Activated effector memory CD4-positive, alpha-beta T cell treated with anti-CD3 and anti-CD28 coated beads, Interleukin-2, amount 50 U/mL, for 16 hours (primary cell): ENCODE data around the gene SSH3.

Experiments
- DNase-seq: peaks from one replicate; pipeline ENCODE4 v3.0.0-alpha.2; 2020

SSH3 gene

DNA sequence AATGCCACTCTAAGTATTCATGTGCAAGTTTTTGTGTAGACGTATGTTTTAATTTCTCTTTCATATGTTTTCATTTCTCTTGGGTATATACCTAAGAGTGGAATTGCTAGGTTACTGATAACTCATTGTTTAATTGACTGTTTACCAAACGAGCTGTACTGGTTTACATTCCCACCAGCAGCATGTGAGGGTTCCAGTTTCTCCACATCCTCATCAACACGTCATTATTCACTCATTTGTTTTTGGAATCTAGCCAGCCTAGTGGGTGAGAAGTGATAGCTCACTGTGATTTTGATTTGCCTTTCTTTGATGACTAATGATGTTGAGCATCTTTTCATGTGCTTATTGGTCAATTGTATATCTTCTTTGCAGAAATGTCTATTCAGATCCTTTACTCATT lies 10.2 kb upstream of the SSH3 start:
- DNase-seq, result no peak

DNA sequence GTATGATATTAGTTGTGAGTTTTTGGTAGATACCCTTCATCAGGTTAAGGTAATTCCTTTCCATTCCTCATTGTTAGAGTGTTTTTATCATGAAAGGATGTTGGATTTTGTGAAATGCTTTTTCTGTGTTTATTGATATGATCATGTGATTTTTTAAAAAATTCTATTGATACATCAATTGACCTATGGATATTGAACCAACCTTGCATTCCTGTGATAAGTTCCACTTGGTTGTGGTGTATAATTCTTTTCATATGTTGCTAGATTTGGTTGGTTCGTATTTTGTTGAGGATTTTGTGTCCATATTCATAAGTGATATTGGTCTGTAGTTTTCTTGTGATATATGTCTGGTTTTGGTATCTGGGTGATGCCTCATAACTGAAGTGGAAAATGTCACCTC lies 7.5 kb upstream of the SSH3 start:
- DNase-seq, result no peak

DNA sequence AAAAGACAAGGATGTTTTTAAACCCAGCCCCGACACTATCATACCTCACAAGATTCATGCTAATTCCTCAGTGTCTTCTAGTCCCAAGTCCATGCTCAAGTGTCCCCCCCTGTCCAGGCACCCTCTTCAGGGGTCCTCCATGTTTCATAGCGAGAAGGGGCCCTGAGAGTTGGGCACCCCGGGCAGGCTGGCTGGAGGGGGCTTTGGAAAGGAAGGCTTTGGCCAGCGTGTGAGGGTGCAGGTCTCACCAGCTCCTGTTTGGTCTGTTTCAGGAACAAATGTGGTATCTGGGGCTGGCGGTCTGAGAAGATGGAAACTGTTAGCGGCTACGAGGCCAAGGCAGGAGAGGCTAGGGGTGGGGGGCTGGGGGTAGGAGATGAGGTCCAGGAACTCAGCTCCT lies 4.5 kb upstream of the SSH3 start:
- no peak for DNase-seq

DNA sequence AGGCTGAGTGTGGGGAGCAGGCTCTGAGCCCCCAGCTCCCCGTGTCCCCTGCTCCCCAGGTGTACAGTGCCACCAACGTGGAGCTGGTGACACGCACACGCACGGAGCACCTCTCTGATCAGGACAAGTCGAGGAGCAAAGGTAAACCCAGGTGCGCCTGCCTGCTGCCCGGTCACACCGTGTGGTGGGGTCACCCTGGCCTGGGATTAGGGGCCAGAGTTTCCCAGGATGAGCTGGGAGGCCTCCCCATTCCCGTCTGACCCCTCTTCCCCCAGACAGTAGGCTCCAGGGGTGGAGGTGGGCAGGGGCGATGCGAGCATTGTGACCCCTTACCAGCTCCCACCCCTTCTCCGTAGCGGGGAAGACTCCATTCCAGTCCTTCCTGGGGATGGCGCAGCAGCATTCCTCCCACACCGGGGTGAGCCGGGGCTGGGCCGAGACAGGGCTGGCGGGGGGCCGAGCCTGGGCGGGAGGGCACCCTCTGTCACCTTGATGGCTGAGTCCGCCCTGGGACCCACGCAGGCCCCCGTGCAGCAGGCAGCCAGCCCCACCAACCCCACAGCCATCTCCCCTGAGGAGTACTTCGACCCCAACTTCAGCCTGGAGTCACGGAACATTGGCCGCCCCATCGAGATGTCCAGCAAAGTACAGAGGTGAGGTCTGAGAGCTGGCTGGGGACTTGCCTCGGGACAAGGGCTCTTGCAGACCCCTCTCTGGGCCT lies 3.7 kb upstream of the SSH3 start:
- DNase-seq, result peak; percentile 61

GRCh38 chr11:67300256-67300755 lies 3.0 kb upstream of the SSH3 start:
- peak; percentile 49 for DNase-seq

DNA sequence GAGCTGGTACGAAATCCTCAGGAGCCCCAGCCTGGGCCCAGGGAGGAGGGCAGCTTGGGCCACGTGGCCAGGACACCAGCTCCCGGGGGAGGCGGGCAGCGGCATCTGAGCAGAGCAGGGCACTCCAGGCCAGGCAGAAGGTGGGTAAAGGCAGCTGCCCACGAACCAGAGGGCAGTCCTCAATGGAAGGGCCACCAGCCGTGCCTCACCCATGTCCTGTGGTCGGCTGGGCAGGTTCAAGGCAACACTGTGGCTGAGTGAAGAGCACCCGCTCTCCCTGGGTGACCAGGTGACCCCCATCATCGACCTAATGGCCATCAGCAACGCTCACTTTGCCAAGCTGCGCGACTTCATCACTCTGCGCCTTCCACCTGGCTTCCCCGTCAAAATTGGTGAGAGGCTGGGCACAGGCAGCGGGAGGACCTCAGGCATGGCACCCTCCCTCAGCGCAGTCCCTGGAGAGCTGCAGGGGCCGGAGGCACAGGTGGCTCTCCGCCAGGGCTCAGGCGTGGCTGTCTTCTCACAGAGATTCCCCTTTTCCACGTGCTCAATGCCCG lies 2.5 kb upstream of the SSH3 start:
- DNase-seq, result peak; percentile 60

- peak; percentile 61 for DNase-seq
Measured at GRCh38 chr11:67301313-67301921, 1.9 kb upstream of the SSH3 start.

GRCh38 chr11:67301951-67302516 lies 1.3 kb upstream of the SSH3 start:
- DNase-seq, result peak; percentile 55

DNA sequence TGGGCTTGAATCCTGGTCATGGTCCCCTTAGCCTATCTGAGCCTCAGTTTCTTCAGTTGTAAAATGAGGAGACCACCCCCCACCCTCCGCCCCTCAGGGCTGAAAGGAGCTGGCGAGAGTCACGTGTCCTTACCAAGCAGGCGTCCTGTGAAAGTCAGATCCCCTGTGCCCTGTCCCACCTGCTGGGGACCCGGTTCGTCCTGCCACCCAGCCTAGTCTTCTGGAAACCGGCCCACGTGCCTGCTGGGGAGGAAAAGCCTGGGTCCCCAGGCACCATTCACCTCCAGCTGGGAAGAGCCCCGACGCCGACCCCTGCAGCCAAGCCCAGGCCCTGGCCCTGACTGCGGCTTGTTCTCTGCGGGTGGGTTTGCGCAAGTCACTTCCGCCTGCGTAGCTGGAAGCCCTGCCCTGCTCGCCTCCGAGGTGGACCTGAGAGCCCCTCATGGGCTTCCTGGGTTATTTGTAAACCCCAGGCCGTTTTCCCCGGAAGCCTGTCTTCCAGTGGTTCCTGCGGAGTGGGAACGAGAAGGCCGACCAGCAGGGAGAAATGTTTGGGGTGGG lies 679 bp upstream of the SSH3 start:
- peak; percentile 64 for DNase-seq

DNA sequence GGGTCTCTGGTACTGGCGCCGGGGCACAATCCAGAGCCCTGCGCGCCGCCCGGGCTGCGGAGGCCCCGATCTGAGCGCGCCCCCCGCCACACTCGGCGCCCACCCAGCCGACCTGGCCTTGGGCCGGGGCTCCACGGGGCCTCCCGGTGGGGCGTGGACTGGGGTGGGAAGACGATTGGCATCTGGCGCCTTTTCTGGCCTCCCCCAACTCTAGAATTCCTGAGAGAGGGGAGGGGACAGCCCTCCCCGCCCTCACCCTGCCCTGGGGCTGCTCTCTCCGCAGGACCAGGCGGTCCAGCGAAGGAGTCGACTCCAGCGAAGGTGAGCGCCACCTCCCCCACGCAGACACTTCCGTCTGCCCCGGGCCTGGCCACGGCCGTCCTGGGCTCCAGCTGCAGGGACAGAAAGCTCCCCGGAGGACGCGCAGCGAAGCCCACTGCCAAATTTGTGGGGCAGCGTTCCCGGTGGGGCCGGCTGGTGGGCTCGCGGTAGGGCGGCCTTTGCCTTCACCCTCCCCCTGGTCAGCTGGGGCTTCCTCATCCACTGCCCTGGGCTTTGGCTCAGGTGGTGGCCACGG lies 593 bp downstream of the SSH3 start:
- peak; percentile 74 for DNase-seq

GRCh38 chr11:67304511-67305113 lies 1.3 kb downstream of the SSH3 start:
- peak; percentile 58 for DNase-seq

DNA sequence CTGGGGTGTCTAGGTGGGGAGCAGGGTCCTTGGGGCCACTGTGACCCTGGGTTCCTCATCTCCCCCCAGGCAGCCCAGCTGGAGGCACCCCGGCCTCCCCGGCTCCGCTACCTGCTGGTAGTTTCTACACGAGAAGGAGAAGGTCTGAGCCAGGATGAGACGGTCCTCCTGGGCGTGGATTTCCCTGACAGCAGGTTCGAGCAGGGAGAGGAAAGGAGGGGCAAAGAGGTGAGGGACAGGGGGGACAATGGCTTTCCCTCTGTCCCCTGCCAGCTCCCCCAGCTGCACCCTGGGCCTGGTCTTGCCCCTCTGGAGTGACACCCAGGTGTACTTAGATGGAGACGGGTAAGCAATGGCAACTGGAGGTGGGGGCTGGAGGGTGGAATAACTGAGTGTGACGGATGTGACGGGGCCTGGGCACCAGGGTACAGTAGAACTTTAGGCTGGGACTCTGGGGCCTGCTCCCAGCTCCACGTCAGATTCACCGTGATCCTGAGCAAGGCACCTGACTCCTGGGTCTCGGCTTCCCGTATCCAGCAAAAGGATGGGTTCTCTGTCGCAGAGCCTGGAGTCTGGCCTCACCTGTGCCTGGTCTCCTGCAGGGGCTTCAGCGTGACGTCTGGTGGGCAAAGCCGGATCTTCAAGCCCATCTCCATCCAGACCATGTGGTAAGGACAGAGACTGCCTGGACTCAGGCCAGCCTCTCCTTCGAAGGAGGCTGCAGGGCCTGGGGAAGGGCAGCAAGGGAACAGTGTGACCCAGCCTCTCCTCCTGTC lies 3.6 kb downstream of the SSH3 start:
- DNase-seq, result peak; percentile 47

GRCh38 chr11:67307545-67308001 lies 4.2 kb downstream of the SSH3 start:
- peak; percentile 53 for DNase-seq

- DNase-seq, result peak; percentile 46
Measured at GRCh38 chr11:67308031-67308866, 4.9 kb downstream of the SSH3 start.

GRCh38 chr11:67309166-67309565 lies 5.8 kb downstream of the SSH3 start:
- DNase-seq, result no peak

- DNase-seq, result peak; percentile 62
Measured at GRCh38 chr11:67309661-67310061, 6.3 kb downstream of the SSH3 start.

- peak; percentile 58 for DNase-seq
Measured at GRCh38 chr11:67310246-67311050, 7.1 kb downstream of the SSH3 start.

DNA sequence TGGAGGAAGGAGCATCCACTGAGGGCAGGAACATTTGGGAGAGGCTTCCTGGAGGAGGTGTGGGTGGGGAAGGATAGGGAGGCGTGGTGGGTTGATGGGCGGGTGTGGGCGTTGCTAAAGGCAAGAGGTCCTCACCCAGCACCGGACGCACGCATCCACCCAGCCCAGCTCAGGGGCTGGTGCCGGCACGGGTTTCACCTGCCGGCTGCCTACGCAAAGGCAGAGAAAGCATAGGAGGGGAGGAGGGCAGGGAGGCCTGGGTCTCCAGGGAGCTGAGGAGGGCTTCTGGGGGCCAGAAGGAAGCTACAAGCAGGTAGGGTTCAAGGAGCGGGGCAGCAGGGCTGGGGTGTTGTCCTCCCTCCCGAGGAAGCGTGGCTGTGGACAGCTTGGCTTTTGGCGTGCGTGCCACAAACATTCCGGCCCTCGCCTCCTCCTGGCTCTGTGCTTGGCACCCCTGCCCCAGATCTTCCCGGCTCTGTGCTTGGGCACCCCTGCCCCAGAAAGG lies 7.8 kb downstream of the SSH3 start:
- no peak for DNase-seq

- peak; percentile 64 for DNase-seq
Measured at GRCh38 chr11:67311556-67312082, 8.3 kb downstream of the SSH3 start.
